ENCODE measurements around the gene SEC16B.

Gene SEC16B, protein sequence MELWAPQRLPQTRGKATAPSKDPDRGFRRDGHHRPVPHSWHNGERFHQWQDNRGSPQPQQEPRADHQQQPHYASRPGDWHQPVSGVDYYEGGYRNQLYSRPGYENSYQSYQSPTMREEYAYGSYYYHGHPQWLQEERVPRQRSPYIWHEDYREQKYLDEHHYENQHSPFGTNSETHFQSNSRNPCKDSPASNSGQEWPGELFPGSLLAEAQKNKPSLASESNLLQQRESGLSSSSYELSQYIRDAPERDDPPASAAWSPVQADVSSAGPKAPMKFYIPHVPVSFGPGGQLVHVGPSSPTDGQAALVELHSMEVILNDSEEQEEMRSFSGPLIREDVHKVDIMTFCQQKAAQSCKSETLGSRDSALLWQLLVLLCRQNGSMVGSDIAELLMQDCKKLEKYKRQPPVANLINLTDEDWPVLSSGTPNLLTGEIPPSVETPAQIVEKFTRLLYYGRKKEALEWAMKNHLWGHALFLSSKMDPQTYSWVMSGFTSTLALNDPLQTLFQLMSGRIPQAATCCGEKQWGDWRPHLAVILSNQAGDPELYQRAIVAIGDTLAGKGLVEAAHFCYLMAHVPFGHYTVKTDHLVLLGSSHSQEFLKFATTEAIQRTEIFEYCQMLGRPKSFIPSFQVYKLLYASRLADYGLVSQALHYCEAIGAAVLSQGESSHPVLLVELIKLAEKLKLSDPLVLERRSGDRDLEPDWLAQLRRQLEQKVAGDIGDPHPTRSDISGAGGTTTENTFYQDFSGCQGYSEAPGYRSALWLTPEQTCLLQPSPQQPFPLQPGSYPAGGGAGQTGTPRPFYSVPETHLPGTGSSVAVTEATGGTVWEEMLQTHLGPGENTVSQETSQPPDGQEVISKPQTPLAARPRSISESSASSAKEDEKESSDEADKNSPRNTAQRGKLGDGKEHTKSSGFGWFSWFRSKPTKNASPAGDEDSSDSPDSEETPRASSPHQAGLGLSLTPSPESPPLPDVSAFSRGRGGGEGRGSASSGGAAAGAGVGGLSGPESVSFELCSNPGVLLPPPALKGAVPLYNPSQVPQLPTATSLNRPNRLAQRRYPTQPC

DNA sequence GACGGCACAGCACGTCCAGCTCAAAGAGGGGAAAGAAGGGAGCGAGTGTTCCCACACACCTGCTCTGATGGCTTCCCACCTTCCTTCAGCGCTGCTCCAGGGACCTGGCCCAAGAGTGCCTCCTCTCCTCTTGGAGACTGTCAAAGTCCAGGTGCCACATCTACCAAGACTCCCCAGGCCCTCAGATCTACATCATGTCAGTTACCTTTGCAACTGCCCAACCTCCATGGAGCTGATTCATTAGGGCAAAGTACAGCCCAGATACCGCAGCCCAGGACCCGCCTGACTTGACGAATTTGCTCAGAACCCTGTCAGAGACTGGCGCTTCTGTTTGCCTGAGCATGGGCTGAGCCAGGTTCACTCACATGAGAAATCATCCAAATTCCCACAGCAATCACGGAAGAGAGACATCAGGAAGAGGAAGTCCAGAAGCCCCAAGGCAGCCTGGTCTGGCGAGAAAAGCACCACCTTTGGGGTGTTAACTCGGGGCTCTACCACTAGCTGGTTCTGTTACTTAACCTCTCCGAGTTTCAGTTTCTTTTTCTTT lies at the start of gene SEC16B:
Gene SEC16B (minus strand): TSS at position 234 of the 547 bp plus-strand sequence. CDS start 2,077 bp downstream, outside the sequence.
- DNase-seq = no peak

DNA sequence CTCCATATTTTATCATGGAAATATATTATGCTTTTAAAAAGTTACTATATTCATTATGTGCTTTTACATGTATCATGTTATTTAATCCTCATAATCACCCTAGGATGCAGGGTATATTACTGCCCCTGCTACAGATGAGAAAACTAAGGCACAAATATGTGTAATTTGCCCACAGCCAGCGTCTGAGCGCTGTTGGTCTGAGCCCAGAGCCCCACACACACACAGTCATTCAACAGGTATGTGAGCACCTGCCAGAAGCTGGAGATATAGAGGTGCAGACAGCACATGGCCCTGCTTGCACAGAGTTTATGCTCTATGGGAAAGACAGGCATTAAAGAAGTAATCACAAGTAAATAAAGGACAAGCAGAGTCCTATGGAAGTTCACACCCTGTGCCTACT lies 49.8 kb upstream of the SEC16B start:
- no peak for DNase-seq

DNA sequence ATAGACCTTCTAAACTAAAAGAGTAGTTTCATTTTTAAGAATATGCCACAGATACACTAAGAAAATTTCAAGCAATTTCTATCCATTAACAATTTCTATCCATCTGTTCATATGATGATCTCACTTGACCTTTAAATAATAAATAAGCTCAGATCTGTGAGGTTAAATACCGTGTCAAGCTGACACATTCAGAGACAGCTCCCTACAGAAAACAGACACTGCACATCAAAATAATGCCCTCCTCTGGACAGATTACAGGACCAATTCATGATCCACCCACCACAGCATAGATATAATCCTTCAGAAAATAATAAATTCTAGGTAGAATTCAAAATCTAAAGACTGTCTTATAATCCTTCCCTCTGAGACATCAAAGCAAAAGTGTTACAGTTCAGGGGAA lies 49.4 kb upstream of the SEC16B start:
- DNase-seq = no peak

DNA sequence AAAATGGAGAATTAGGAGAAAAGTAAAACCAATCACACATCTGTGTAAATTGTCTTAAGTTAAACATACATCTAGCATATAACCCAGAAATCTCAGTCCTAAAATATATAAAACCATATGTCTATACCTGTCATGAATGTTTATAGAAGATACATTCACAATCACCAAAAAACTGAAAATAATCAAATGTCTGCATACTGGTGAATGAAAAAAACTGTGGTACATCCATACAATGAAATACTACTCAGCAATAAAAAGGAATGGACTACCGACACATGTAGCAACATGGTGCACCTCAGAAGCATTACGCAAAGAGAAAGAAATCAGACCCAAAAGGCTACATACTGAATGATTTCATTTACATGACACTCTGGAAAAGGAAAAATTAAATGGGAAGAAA lies 47.7 kb upstream of the SEC16B start:
- DNase-seq = no peak

DNA sequence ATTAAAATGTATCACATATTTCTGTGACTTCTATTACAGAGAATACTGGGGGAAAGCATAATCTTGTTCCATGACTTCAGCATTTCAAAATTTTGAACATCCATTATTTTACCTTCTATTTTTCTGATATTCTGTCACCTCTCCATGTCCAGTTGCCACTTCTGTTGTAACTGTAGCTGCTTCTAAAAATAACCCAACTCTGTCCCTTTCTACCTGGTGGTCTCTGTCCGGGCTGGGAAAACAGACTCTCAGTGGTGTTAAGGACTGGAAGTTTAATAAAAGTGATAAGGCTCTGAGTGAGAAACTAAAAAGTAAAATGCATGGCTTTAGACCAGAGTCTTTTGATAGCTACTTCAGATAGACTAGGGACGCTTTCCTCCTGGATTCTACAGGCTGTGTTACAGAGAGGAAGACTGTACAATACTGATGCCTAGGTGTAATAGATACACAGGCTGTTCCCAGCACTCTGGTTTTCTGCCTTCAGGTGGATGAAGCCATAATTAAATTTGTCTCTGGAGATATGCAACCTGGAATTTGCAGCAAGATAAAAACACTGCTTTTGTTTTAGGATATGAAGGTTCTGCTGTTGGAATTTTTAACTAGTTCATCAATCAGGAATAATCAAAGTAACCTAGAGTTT lies 42.1 kb upstream of the SEC16B start:
- DNase-seq = peak; percentile 22

DNA sequence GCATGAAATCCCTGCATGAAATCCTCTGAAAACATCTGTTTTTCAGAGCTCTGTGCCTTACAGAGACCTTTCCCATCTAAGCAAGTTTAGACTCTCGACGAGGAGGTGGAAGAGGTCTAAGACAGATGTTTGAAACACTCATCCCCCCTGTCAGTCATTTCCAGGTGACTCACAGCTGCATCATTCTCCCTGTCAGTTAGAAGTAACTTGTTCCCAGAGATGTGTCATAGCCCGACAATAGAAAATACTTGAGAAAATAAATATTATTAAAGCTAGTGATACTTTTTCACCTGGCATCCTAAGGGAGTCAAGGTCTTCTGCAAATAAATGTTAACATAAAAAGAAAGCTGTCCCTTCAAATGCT lies 41.6 kb upstream of the SEC16B start:
- peak; percentile 82 for DNase-seq

DNA sequence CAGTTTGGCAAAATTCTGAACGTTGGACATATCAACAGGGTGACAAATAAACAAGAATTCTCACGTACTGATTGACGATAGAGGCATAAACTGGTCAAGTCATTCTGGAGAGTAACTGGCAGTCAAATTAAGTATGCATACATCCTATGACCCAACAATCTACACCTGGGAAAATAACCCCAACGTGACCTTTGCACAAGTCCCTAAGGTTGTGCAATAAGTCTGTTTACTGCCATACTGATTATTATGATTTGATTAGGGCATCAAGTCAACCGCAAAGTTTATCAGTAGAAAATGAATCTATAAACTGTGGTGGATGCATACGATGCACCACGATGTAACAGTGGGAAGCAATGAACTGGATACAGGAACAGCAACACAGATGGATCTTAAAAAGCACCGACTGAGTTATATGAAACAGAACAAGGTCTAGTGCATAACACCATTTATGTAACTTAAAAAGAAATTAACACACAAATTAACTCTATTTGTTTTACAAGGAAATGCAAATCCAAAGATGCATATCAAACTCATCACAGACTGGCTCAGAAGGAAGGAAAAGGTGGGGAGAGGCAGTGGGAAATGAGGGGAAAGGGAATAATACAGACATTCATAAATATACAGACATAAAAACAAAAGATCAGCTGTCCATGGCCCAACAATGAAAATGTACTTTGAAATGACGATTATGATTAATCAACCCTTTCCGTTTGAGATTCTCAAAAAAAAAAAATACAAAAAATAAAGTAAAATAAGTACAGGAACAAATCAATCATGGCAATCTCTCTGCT lies 41.0 kb upstream of the SEC16B start:
- DNase-seq = no peak

DNA sequence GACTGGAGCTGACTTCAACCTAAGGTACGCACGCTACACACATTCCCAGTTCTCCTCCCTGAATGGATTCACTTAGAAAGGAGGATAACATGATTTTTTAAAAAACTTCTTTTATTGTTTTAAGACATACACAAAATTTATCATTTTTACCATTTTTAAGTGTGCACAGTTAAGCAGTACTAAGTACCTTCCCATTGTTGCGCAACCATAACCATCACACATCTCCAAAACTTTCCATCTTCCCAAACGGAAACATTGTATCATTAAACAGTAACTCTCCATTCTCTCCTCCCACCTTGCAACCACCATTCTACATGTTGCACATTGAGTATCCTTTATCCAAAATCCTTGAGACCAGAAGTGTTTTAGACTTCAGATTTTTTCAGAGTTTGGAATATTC lies 36.2 kb upstream of the SEC16B start:
- no peak for DNase-seq

DNA sequence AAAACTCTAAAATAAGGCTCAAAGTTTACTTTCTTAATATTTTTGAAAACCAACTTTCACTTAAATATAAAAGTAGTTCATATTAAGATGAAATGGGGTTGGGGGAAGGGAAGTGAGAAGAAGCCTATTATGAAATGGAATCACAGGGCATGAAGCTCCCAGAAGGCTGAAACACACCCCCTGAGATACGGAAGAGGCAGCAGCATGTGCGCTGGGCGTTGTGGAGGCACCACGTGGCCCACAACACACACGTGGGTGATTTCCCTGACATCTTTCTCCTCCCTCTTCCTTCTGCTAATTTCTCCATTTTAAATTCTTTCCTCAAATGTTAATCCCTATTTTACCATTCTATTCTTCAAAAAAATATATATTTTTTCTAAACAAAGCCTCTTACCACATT lies 35.6 kb upstream of the SEC16B start:
- no peak for DNase-seq

DNA sequence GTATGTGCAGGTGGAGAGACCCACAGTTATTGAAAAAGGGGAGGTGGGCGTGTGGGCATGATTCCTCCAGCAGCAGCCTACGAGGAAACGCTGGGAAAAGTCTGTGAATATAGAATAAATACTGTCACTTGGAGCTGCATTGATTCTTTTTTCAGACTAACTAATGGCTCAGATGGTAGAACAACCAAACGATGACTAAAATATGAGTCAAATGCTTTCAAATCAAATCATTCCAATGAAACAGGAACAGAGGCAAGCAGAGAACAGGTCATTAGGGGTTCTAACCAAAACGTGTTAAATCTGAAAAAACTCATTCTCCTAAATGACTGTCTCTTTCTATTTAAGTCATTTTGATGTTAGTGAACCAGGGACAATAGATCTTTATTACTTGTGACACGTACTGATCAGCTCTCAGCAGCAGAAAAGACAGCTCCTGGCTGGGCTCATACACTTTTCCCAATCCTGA lies 35.1 kb upstream of the SEC16B start:
- no peak for DNase-seq

DNA sequence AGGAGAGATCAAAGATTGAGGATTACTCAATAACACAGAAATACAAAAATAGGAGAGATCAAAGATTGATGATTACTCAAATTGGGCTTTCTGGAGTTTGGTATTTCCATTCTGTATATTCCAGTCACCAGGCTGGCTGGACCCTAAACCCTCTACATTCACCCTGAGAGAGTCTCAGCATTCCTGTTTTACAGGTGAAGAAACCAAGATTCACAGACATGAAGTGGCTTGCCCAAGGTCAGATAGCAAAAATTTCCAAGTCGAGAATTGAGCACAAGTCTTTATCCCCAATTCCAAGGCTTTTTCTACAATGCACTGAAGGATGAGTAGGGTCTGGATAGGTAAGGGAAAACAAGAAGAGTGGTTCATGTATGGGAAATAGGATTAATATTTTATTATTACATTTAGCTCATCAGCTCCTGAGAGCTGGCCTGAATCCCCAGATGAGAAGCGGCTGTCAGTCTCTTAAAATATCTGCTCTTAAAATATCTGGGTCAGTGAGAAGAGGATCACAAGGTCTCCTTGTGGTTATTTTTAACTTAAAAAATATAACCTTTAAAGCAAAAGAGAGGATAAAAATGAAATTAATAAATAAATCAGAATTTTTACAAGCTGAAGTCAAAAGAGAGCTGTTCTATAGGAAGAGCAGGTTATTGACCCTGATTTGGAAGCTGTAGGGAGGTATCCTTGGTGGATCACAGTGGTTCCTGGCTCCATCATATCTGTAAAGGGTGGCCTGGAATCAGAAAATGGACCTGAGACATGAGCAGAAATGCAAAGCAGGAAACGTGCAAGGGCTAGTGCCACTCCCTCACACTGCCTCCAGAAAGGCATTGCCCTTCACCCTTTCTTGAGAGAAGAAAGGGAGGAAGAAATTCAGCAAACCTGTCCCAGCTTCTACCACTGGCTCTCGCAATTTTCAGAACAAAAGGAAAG lies 29.1 kb upstream of the SEC16B start:
- no peak for DNase-seq

DNA sequence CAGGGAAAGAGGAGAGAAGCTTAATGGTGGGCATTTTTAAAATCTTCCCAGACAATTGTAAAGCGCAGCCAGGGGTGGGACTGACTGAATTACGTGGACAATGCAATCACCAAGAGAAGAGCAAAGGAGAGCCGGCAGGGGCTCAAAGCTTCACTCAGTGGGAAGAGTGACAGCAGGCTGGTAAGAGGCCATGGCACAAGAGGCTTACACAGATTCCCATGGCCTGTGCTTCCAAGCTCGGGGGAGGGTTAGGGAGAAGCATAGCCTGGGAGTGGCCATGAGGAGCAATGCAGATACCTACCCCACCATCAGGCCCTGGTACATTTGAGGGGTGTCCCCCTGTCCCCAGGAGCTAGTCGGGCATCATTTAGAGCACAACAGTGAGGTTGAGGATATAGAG lies 27.1 kb upstream of the SEC16B start:
- DNase-seq = no peak

DNA sequence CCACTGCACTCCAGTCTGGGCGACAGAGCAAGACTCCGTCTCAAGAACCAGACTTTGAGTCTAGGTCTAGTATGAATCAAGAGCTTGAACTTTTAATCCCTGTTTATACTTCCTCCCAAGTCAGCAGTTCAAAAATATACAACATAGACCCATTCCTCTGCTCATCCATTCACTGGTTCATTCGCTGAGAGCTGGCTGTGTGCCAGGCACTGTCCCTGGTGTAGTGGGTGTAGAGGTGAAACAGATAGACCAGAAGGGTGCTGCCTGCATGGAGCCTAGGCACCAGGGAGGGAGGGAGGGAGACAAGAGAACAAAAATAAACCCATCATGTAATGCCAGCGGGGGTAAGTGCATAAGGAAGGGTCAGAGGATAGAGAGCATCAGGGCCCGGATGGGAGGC lies 25.5 kb upstream of the SEC16B start:
- no peak for DNase-seq

DNA sequence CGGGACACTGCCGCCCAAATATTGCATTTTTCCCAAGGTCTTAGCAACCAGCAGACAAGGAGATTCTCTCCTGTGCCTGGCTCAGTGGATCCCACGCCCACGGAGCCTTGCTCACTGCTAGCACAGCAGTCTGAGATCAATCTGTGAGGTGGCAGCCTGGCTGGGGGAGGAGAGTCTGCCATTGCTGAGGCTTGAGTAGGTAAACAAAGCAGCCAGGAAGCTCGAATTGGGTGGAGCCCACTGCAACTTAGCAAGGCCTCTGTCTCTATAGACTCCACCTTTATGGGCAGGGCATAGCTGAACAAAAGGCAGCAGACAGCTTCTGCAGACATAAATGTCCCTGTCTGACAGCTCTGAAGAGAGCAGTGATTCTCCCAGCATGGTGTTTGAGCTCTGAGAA lies 16.4 kb upstream of the SEC16B start:
- peak; percentile 70 for DNase-seq

DNA sequence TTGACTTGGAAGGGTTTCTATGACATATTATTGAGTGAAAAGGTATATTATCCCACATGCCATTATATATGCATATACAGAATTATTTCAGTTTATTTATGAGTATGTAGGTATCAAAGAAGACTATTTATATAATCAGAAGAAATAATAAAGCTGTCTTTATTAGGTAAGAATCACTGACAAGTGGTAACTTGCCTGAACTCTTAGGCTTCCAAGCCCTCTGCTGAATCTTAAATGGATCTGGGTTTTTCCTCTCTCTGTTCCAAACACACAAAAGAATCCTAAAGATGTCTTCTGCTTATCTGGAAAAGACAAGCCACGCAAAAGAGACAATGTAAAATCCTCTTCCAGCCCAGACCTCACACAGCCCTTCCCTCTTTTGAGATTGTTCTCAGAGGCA lies 14.9 kb upstream of the SEC16B start:
- no peak for DNase-seq

DNA sequence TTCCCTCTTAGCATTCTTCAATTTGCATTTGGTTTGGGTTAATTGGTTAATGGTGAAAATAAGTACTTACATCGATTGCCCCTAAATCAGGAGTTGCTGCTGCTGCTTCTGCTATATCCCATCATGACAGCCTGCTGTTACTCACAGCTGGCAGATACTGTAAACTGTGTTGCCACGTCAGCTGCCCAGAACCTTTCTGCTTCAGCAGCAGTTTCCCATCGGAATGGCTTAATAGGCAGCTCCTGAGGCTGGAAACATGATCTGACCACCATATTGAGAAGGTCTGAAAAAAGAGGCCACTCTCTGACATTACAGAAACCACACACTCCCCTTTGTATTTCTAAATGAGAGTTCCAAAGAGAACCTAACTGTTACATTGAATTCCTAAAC lies 14.3 kb upstream of the SEC16B start:
- DNase-seq = peak; percentile 17

DNA sequence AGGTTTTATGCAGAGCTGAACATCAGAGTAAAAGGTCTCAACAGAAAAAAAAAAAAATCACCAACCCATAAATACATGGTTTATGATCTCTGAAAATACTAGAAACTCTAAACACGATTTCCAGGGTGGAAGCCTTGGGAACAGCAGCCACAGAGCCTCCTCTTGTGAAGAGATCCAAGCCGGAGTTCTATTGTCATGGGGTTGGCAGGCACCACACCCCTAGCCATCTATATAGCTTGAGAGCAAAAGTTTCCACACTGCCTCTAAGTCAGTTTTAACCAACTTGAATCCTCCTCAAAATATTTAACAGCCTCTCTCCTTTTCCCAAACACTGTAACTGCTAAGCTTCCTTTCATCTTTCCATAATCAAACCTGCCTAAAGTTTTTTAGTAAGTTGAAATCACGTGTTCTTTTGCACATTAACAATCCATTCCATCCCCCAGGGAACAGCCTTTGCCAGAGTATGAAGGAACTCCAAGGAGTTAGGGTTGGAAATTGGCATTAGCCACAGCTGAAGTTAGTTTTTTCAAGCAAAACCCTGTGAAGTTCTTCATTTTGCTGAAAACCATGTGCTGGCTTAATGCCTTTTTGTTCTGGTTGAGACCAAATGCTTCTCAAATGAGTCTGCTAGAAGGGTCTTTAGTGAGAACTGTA lies 13.8 kb upstream of the SEC16B start:
- no peak for DNase-seq

DNA sequence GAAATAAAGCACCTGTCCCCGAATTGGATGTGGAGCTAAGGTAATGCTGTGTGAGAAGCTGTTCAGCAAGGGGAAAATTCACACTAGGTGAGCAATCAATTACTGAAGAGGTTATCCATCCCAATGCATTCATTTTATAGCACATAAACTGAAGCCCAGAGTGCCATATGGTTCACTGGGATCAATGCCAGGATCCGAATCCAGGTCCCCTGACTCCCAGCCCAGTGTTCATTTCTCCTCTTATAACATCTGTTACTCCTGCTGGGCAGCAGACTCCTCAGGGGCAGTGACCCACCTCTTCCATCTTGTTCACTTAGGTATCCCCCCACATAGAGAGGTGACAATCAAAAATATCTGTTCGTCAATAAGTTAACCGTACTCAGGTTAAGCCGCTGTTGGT lies 13.2 kb upstream of the SEC16B start:
- no peak for DNase-seq

DNA sequence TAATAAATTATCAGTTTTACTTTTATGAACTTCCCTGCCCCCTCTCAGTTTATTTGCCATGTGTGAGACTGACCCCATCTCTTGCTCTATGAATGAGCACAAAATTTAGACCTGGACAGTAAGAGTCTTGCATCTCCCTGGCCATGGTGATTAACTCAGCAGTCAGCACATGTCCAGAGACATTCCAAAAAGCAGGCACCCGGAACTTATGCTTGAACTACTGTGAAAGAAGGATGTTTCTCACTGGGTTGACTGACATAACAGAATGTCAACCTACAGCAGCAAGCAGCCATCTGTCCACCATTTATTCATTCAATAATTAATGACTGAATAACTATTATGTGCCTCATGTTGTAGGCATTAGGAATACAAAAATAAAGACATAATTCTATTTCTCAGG lies 11.3 kb upstream of the SEC16B start:
- DNase-seq = no peak

DNA sequence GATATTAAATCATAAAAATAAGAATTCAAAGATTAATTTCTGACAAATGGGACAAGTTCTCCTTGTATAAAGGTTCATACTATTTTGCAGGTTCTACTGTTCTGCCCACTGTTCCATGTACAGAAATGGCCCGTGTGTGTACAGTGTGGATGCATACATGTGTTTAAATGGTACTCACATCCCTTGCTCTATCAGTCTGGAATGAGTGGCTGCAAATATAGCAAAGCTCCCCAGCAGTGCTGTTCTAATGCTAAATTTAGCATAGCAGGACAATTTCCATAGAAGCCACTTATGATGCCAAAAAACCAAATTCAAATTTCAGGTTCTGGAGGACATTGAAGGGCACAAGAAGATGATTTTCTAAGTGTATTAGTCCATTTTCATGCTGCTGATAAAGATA lies 9.4 kb upstream of the SEC16B start:
- DNase-seq = no peak

All from DMS53 (cell line).